Vagina (tissue), 2 donors: ENCODE measurements around the gene PCP4.

Source experiments
- POLR2A ChIP-seq, 2 donors: fragments of 450-650 bp; IDR thresholded peaks; one replicate each; pipeline ENCODE4 v1.6.1; 2017; ENCODE audit warnings: antibody characterized with exemption in 2 of 2, mild to moderate bottlenecking in 2 of 2, moderate library complexity in 2 of 2
- TF ChIP-seq, protein P1 (sequence below), 3 experiments: fragments of 450-650 bp in 2 of 3; fragments of 200-600 bp in 1 of 3; sonication (generic) in 1 of 3; IDR thresholded peaks; one replicate each; pipeline ENCODE4 v1.5.1; 2017 to 2019; ENCODE audit warnings: antibody characterized with exemption in 3 of 3, mild to moderate bottlenecking in 2 of 3, moderate library complexity in 2 of 3

DNA sequence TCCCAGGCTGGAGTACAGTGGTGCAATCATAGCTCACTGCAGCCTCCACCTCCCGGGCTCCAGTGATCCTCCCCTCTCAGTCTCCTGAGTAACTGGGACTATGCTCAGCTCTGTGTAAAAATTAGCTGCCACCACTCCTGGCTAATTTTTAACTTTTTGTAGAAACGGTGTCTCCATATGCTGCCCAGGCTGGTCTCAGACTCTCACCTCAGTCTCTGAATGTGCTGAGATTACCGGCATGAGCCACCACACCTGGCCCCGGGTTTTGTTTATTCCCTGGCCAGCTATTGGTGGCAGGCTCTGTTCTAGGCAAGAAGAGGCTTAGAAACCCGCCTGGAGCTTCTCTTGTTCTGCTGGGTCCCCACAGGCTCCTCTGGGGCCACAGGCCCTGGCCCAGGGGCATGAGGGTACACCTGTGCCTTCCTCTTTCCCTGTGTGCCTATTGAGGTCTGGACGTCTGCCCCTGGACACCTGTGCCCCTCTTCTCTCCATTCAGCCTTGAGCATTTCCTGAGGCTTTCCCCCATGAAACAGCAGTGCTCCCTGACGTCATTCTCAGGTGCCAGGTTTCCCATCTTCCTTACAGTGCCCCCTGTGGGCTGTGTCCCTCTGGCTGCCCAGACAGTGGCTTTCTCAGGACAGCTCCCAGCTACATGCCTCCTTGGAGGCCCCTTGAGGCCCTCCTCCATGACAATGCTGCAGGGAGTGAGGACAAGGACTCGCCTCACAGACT lies 57.5 kb downstream of the PCP4 start:
- TF ChIP-seq POLR2A (IDR thresholded peaks at IDR 0.05): no peak
- TF ChIP-seq, protein P1, sequence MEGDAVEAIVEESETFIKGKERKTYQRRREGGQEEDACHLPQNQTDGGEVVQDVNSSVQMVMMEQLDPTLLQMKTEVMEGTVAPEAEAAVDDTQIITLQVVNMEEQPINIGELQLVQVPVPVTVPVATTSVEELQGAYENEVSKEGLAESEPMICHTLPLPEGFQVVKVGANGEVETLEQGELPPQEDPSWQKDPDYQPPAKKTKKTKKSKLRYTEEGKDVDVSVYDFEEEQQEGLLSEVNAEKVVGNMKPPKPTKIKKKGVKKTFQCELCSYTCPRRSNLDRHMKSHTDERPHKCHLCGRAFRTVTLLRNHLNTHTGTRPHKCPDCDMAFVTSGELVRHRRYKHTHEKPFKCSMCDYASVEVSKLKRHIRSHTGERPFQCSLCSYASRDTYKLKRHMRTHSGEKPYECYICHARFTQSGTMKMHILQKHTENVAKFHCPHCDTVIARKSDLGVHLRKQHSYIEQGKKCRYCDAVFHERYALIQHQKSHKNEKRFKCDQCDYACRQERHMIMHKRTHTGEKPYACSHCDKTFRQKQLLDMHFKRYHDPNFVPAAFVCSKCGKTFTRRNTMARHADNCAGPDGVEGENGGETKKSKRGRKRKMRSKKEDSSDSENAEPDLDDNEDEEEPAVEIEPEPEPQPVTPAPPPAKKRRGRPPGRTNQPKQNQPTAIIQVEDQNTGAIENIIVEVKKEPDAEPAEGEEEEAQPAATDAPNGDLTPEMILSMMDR (IDR thresholded peaks at IDR 0.05): no peak
